ENCODE data around the gene ELP4. TPM values are rescaled to one million over a fixed set of nuclear protein-coding genes. Genes with fewer than 3 reads are reported as not detected.

The ELP4 gene
- total RNA-seq, 6 experiments from 2014 or later: 7.3 to 16.4 (median 9.2) TPM

DNA sequence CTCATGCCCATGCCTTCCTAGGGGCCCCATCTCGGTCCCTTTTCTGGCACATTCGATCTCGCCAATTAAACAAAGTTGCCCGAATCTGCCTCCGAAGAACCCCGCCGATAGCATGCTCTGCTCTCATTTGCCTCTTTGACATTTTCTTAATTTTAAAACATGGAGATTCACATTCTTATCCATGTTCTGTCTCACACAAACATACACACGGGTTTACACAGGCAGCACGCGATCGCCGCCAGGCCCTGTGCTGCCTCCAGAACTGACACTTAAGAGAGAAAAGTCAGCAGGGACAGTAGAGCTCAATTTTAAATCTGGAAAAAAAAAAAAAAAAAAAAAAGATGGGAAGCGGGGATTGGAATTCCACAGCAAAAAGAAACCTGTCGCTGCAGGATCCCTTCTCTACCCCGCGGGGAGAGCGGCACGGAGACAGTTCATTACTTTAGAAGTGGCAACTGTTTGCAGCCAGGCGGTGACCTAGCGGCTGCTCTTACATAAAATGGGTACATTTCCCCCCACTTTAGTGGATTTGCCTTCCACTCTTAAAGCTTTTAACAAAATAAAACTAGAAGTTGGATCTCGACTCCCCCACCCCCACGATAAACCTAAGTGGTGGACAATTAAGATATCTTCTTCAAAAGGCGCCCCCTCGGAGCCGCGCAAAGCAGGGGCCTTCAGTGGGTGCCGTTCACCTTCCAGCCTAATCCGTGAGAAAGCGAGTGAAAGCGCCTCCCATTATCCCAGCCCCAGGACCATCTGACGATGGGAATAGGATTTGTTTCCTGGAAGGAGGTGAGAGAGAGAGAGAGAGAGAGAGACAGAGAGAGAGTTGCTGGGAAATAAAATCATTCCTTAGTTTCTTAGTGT, 287.9 kb downstream of the ELP4 start:
- Histone ChIP-seq H3K27me3 (peaks cover 13 to 41% of the 10 kb centered on the region in 2 donors), H3K4me1 (peaks cover 0 to 10% (median 0%) of the 10 kb centered on the region in 4 donors), H3K27ac (no peak overlapping the region), H3K36me3 (no peaks in the 10 kb centered on the region), H3K9me3 (no peaks in the 10 kb centered on the region), H3K4me3 (no peak overlapping the region)
- DNase-seq: no peak
- 10% methylated on average over 31 of the region's 31 CpGs for WGBS (ENCODE audit: insufficient coverage, low coverage, low lambda C conversion rate, missing lambda C conversion rate)
- TF ChIP-seq POLR2A (IDR thresholded peaks at IDR 0.05) (no peak), CTCF (IDR thresholded peaks at IDR 0.05) (no peak)
- ATAC-seq: no peak
- intact Hi-C loops (cut with DNase I): no loop called here

DNA sequence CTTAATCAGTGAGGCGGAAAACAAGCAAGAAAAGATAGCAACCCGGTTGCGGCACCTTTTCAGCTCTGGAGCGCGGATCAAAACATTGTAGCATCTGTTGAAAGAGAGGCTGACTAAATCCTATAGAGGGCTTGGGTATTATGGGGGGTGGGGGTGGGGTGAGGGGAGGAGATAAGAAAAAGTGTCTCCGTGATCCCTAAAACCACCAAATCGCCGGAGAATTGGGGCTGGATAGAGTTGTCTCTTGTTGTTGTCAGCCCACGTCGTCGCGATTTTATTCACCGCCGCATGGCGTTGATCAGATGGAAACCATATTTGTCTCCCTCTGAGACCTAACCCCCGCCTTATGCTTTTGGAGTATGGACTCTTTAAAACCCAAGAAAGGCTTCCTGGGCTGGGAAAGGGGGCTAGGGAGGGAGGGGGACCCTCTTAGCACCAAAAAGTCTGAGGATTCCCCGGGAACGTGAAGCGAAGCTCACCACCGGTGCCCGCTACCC, 288.5 kb downstream of the ELP4 start:
- H3K4me1 ChIP-seq: peaks cover 0 to 10% (median 0%) of the 10 kb centered on the region in 4 donors
- intact Hi-C loops (cut with DNase I): no loop called here
- H3K27ac ChIP-seq: no peak overlapping the region
- no peak for ATAC-seq
- H3K27me3 ChIP-seq: peaks cover 13 to 48% of the 10 kb centered on the region in 2 donors
- 11% methylated on average over 17 of the region's 21 CpGs for WGBS (ENCODE audit: insufficient coverage, low coverage, low lambda C conversion rate, missing lambda C conversion rate)
- no peak for DNase-seq
- TF ChIP-seq POLR2A (IDR thresholded peaks at IDR 0.05): no peak
- TF ChIP-seq CTCF (IDR thresholded peaks at IDR 0.05): no peak
- H3K36me3 ChIP-seq: no peaks in the 10 kb centered on the region
- H3K9me3 ChIP-seq: no peaks in the 10 kb centered on the region
- H3K4me3 ChIP-seq: no peak overlapping the region

- Histone ChIP-seq H3K27me3 (peaks cover 13 to 48% of the 10 kb centered on the region in 2 donors), H3K36me3 (no peaks in the 10 kb centered on the region), H3K4me1 (peaks cover 0 to 10% (median 0%) of the 10 kb centered on the region in 4 donors), H3K27ac (no peak overlapping the region), H3K9me3 (no peaks in the 10 kb centered on the region), H3K4me3 (no peak overlapping the region)
- ATAC-seq (peak in 2 of 4 donors; percentile 11 to 35), DNase-seq (no peak)
- 0% methylated on average over 6 of the region's 60 CpGs for WGBS (ENCODE audit: insufficient coverage, low coverage, low lambda C conversion rate, missing lambda C conversion rate)
- TF ChIP-seq POLR2A (IDR thresholded peaks at IDR 0.05) (no peak), CTCF (IDR thresholded peaks at IDR 0.05) (no peak)
- intact Hi-C loops (cut with DNase I): no loop called here
Measured at GRCh38 chr11:31798554-31799434, 289.2 kb downstream of the ELP4 start.

DNA sequence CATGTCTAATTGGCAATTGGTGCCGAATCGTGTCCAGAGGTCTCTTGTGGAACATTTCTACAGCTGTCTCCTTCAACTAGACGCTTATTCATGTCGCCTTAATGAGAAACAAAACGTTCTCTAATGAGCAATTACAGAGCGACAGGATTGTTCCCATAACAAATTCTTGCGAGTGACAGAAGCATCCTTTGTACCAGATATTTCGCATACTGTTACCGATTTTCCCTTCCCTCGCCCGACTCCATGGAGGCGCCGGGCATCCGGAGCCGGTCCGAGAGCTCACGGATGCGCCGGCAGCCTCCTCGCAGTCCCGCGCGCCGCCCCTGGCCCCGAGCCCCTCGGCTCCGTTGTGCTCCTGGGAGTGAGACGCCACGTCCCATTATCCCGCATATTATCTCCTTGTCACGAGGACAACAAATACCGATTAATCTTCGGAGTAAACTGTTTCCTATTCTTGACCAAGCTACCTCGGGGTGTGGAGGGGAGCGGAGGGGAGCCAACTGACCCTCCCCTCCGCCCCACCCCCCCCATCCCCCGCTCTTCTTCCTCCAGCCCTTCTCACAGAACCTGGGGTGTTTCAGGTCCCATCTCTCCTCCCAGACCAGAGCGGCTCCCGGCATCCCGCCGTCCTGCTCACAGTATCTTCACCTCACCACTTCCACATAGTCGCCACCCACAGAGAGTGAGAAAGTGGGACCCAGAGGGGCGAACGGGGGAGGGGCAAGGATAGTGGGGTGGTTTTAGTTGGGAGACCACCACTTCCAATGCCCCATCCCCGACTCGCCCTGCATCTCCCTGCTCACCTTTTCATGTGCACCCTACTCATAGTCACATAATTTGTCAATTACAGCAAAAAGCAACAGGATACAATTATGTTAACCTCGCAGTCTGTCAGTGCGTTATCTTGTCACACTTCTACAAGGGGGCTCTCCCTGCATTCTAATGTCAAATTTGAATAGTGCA, 290.1 kb downstream of the ELP4 start:
- 3% methylated on average over 44 of the region's 48 CpGs for WGBS (ENCODE audit: insufficient coverage, low coverage, low lambda C conversion rate, missing lambda C conversion rate)
- H3K27me3 ChIP-seq: peaks cover 20 to 51% of the 10 kb centered on the region in 2 donors
- ATAC-seq: no peak
- no peaks in the 10 kb centered on the region for H3K9me3 ChIP-seq
- H3K36me3 ChIP-seq: no peaks in the 10 kb centered on the region
- no peak overlapping the region for H3K4me3 ChIP-seq
- peaks cover 0 to 16% (median 0%) of the 10 kb centered on the region in 4 donors for H3K4me1 ChIP-seq
- no peak for TF ChIP-seq POLR2A (IDR thresholded peaks at IDR 0.05)
- TF ChIP-seq CTCF (IDR thresholded peaks at IDR 0.05): no peak
- no peak overlapping the region for H3K27ac ChIP-seq
- intact Hi-C loops (cut with DNase I): no loop called here
- no peak for DNase-seq
